HG03025 (cell line): Measurements from ENCODE around the gene POLQ.
"Not testable (repeated sequence)": the region's sequence is repeated elsewhere in the genome, so short reads cannot be mapped to it uniquely, and the experiment has no call there.

ENCODE experiments used
- ATAC-seq: cut with Tn5 transposase; IDR thresholded peaks from one replicate; pipeline ENCODE4 v1.9.1; 2021; ENCODE audit warnings: mild to moderate bottlenecking, moderate library complexity; ENCODE audit not compliant: unreplicated experiment, low FRiP score

The POLQ gene

GRCh38 chr3:121431726-121432517 is 113.9 kb downstream of the POLQ start:
- ATAC-seq: peak; percentile 91

- ATAC-seq: no peak
These were observed 115.0 kb downstream of the POLQ start for GRCh38 chr3:121430664-121431215.

- no peak for ATAC-seq
These were observed 121.2 kb downstream of the POLQ start for GRCh38 chr3:121424549-121424948.

GRCh38 chr3:121418182-121418581 is 127.6 kb downstream of the POLQ start:
- no peak for ATAC-seq

- ATAC-seq: no peak
These were observed 130.9 kb downstream of the POLQ start for GRCh38 chr3:121414924-121415323.

GRCh38 chr3:121411523-121411922 is 134.3 kb downstream of the POLQ start:
- ATAC-seq: no peak

- no peak for ATAC-seq
These were observed 140.2 kb downstream of the POLQ start for GRCh38 chr3:121405631-121406030.

GRCh38 chr3:121399820-121400219 is 146.0 kb downstream of the POLQ start:
- ATAC-seq: no peak

GRCh38 chr3:121398051-121398450 is 147.7 kb downstream of the POLQ start:
- ATAC-seq: not testable (repeated sequence)

- ATAC-seq: not testable (repeated sequence)
These were observed 149.8 kb downstream of the POLQ start for GRCh38 chr3:121395967-121396366.

- not testable (repeated sequence) for ATAC-seq
These were observed 157.5 kb downstream of the POLQ start for GRCh38 chr3:121388308-121388707.
